Measurements from ENCODE around the gene IQSEC1. TPM values are rescaled to one million over a fixed set of nuclear protein-coding genes. Genes with fewer than 3 reads are reported as not detected.

IQSEC1 gene
- total and polyA plus RNA-seq, 2 experiments from 2014 or later: 8.0 to 51.9 TPM

DNA sequence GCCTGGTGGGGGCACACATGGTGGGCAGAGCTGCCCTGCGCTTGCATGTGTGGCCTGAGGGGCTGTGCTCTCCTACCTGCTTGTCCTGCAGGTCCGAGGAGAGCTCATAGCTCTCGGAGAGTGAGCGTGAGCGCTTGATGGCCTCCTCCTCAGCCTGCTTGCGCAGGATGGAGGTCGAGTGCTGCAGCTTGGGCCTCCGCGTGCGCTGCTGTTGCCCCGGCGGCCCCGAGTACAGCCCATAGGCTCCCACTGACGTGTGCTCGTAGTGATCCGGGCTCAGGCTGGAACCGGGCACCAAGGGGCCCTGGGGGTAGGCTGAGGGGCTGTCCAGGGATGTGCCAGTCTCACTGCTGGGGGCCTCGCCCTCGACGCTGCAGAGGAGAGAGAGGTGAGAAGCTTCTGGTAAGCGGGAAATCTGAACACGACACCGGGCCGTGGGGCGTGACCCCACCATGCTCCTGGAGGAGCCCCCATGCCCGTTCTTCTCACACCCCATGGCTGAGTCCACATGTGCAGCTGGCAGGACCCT lies 131.7 kb downstream of the IQSEC1 start:
- Histone ChIP-seq H3K79me2 (replicated peaks; ENCODE audit: insufficient read depth) (peaks cover 9% of the 10 kb centered on the region), H3K4me2 (no peak overlapping the region), H3F3A (replicated peaks; ENCODE audit: low read depth) (no peaks in the 10 kb centered on the region), H3K36me3 (ENCODE audit: insufficient read depth) (no peaks in the 10 kb centered on the region), H3K9me2 (ENCODE audit: insufficient read depth) (no peaks in the 10 kb centered on the region), H2AFZ (no peak overlapping the region), H3K27ac (ENCODE audit: low read depth) (no peak overlapping the region), H3K27me3 (ENCODE audit: insufficient read depth) (no peaks in the 10 kb centered on the region), H4K20me1 (replicated peaks; ENCODE audit: insufficient read depth) (peaks cover 13% of the 10 kb centered on the region), H3K4me3 (no peak overlapping the region), H3K4me1 (ENCODE audit: insufficient read depth) (0 out of 2 replicates have a peak, but pooled peaks cover 3% of the 10 kb centered on the region)
- DNase-seq (ENCODE audit: low spot score) (no peak), ATAC-seq (no peak)
- H3K4me1 Mint-ChIP-seq: peaks cover 18% of the 10 kb centered on the region
- no peaks in the 10 kb centered on the region for H3K36me3 Mint-ChIP-seq (ENCODE audit: low read depth)
- H3K9me3 Mint-ChIP-seq: no peaks in the 10 kb centered on the region
- no peak overlapping the region for H3K27ac Mint-ChIP-seq
- H3K4me3 Mint-ChIP-seq: no peak overlapping the region
- no peak for TF ChIP-seq JUNB (IDR thresholded peaks at IDR 0.05; ENCODE audit: unreplicated experiment)
- TF ChIP-seq ZNF331 (CRISPR knock-in tag; IDR thresholded peaks at IDR 0.05; ENCODE audit: low read depth): no peak
- TF ChIP-seq STAT1 (IDR thresholded peaks at IDR 0.05; ENCODE audit: unreplicated experiment): no peak
- TF ChIP-seq, protein P1, sequence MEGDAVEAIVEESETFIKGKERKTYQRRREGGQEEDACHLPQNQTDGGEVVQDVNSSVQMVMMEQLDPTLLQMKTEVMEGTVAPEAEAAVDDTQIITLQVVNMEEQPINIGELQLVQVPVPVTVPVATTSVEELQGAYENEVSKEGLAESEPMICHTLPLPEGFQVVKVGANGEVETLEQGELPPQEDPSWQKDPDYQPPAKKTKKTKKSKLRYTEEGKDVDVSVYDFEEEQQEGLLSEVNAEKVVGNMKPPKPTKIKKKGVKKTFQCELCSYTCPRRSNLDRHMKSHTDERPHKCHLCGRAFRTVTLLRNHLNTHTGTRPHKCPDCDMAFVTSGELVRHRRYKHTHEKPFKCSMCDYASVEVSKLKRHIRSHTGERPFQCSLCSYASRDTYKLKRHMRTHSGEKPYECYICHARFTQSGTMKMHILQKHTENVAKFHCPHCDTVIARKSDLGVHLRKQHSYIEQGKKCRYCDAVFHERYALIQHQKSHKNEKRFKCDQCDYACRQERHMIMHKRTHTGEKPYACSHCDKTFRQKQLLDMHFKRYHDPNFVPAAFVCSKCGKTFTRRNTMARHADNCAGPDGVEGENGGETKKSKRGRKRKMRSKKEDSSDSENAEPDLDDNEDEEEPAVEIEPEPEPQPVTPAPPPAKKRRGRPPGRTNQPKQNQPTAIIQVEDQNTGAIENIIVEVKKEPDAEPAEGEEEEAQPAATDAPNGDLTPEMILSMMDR (conservative IDR thresholded peaks at IDR 0.05; ENCODE audit: low read depth in 2 of 2): no peak
- TF ChIP-seq, protein P2, sequence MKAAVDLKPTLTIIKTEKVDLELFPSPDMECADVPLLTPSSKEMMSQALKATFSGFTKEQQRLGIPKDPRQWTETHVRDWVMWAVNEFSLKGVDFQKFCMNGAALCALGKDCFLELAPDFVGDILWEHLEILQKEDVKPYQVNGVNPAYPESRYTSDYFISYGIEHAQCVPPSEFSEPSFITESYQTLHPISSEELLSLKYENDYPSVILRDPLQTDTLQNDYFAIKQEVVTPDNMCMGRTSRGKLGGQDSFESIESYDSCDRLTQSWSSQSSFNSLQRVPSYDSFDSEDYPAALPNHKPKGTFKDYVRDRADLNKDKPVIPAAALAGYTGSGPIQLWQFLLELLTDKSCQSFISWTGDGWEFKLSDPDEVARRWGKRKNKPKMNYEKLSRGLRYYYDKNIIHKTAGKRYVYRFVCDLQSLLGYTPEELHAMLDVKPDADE (IDR thresholded peaks at IDR 0.05): no peak
- TF ChIP-seq POLR2AphosphoS5 (IDR thresholded peaks at IDR 0.05; ENCODE audit: low read depth): no peak
- no peak for TF ChIP-seq EZH2 (IDR thresholded peaks at IDR 0.05; ENCODE audit: low read depth, unreplicated experiment)
- TF ChIP-seq, protein P3, sequence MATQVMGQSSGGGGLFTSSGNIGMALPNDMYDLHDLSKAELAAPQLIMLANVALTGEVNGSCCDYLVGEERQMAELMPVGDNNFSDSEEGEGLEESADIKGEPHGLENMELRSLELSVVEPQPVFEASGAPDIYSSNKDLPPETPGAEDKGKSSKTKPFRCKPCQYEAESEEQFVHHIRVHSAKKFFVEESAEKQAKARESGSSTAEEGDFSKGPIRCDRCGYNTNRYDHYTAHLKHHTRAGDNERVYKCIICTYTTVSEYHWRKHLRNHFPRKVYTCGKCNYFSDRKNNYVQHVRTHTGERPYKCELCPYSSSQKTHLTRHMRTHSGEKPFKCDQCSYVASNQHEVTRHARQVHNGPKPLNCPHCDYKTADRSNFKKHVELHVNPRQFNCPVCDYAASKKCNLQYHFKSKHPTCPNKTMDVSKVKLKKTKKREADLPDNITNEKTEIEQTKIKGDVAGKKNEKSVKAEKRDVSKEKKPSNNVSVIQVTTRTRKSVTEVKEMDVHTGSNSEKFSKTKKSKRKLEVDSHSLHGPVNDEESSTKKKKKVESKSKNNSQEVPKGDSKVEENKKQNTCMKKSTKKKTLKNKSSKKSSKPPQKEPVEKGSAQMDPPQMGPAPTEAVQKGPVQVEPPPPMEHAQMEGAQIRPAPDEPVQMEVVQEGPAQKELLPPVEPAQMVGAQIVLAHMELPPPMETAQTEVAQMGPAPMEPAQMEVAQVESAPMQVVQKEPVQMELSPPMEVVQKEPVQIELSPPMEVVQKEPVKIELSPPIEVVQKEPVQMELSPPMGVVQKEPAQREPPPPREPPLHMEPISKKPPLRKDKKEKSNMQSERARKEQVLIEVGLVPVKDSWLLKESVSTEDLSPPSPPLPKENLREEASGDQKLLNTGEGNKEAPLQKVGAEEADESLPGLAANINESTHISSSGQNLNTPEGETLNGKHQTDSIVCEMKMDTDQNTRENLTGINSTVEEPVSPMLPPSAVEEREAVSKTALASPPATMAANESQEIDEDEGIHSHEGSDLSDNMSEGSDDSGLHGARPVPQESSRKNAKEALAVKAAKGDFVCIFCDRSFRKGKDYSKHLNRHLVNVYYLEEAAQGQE (IDR thresholded peaks at IDR 0.05; ENCODE audit: unreplicated experiment): no peak
- H3K27me3 Mint-ChIP-seq (ENCODE audit: insufficient read depth, low read depth, poor library complexity): no peaks in the 10 kb centered on the region

DNA sequence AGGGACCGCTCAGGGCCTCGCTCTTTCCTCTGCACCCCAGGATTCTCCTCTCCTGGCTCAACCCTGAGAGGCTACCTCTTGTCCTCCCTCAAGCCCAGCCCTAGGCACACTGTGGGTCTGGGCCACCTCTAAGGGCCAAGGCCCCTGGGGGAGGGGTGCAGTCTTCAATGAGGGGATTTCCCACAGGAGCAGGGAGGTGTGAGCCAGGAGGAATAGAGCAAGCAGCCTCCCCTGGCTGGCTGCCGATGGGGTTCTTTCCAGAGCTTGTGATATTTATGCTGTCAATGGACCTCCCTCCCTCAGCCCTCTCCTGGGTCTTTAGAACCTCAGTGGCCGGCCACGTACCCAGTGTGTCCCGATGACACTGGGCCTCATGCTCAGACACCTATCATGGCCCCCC lies 132.4 kb downstream of the IQSEC1 start:
- ATAC-seq (no peak), DNase-seq (ENCODE audit: low spot score) (no peak)
- TF ChIP-seq, protein P3 (IDR thresholded peaks at IDR 0.05; ENCODE audit: unreplicated experiment): no peak
- TF ChIP-seq JUNB (IDR thresholded peaks at IDR 0.05; ENCODE audit: unreplicated experiment): no peak
- TF ChIP-seq EZH2phosphoT487 (IDR thresholded peaks at IDR 0.05; ENCODE audit: unreplicated experiment): no peak
- TF ChIP-seq CREB1 (CRISPR knock-in tag; IDR thresholded peaks at IDR 0.05; ENCODE audit: low read depth): no peak
- no peak for TF ChIP-seq EZH2 (IDR thresholded peaks at IDR 0.05; ENCODE audit: low read depth, unreplicated experiment)
- TF ChIP-seq STAT1 (IDR thresholded peaks at IDR 0.05; ENCODE audit: unreplicated experiment): no peak
- TF ChIP-seq POLR2AphosphoS5 (IDR thresholded peaks at IDR 0.05; ENCODE audit: low read depth): no peak
- no peak for TF ChIP-seq ZNF331 (CRISPR knock-in tag; IDR thresholded peaks at IDR 0.05; ENCODE audit: low read depth)
- TF ChIP-seq, protein P1 (conservative IDR thresholded peaks at IDR 0.05; ENCODE audit: low read depth in 2 of 2): no peak

More for the DNA sequence above, 132.4 kb downstream of the IQSEC1 start:
- Mint-ChIP-seq H3K4me1 (peaks cover 18% of the 10 kb centered on the region), H3K36me3 (ENCODE audit: low read depth) (no peaks in the 10 kb centered on the region), H3K27ac (no peak overlapping the region), H3K4me3 (no peak overlapping the region), H3K27me3 (ENCODE audit: insufficient read depth, low read depth, poor library complexity) (no peaks in the 10 kb centered on the region), H3K9me3 (no peaks in the 10 kb centered on the region)
- Histone ChIP-seq H3K36me3 (ENCODE audit: insufficient read depth) (no peaks in the 10 kb centered on the region), H3K4me1 (ENCODE audit: insufficient read depth) (0 out of 2 replicates have a peak, but pooled peaks cover 3% of the 10 kb centered on the region), H3K4me2 (no peak overlapping the region), H3K79me2 (replicated peaks; ENCODE audit: insufficient read depth) (peaks cover 9% of the 10 kb centered on the region), H3K4me3 (no peak overlapping the region), H3K27ac (ENCODE audit: low read depth) (no peak overlapping the region), H4K20me1 (replicated peaks; ENCODE audit: insufficient read depth) (peaks cover 8% of the 10 kb centered on the region), H3K9me2 (ENCODE audit: insufficient read depth) (no peaks in the 10 kb centered on the region), H3F3A (replicated peaks; ENCODE audit: low read depth) (no peaks in the 10 kb centered on the region), H3K27me3 (ENCODE audit: insufficient read depth) (no peaks in the 10 kb centered on the region), H2AFZ (no peak overlapping the region)
